Neuronal stem cell (in vitro differentiated cells): ENCODE measurements around the gene PKD1L1.

Experiments used
- DNase-seq: peaks from one replicate; pipeline ENCODE4 v3.0.0-alpha.2; 2013; ENCODE audit warnings: low spot score
- H2AFZ ChIP-seq: one replicate; pipeline ENCODE4 v1.6.1; 2013; ENCODE audit warnings: mild to moderate bottlenecking, low read length, inconsistent platforms
- H2AK5ac ChIP-seq: 2 replicates; pipeline ENCODE4 v1.6.1; 2013; ENCODE audit warnings: low read depth, mild to moderate bottlenecking, inconsistent platforms, low read length, moderate library complexity, mixed read lengths
- H2BK120ac ChIP-seq: 2 replicates; pipeline ENCODE4 v1.6.1; 2013; ENCODE audit warnings: low read depth, mild to moderate bottlenecking, inconsistent platforms, low read length, moderate library complexity, mixed read lengths
- H2BK12ac ChIP-seq: one replicate; pipeline ENCODE4 v1.6.1; 2013; ENCODE audit warnings: low read length, inconsistent platforms
- H2BK15ac ChIP-seq: 2 replicates; pipeline ENCODE4 v1.6.1; 2013; ENCODE audit warnings: mild to moderate bottlenecking, low read length, inconsistent platforms, mixed read lengths
- H2BK5ac ChIP-seq: one replicate; pipeline ENCODE4 v1.6.1; 2013; ENCODE audit warnings: inconsistent platforms, mild to moderate bottlenecking, low read length, moderate library complexity
- H3K14ac ChIP-seq: one replicate; pipeline ENCODE4 v1.6.1; 2013; ENCODE audit warnings: low read length, inconsistent platforms
- H3K18ac ChIP-seq: 2 replicates; pipeline ENCODE4 v1.6.1; 2013; ENCODE audit warnings: low read length, inconsistent platforms
- H3K23ac ChIP-seq: 2 replicates; pipeline ENCODE4 v1.6.1; 2013; ENCODE audit warnings: low read depth, mild to moderate bottlenecking, mixed read lengths, low read length, inconsistent platforms; ENCODE audit not compliant: poor library complexity
- H3K27ac ChIP-seq: replicated peaks from 3 replicates; pipeline ENCODE4 v1.5.1; 2013; ENCODE audit warnings: low read length, inconsistent platforms
- H3K27me3 ChIP-seq, 3 experiments: 2 replicates each; pipeline ENCODE4 v1.6.1; 2013; ENCODE audit warnings: low read length in 3 of 3, mild to moderate bottlenecking in 2 of 3, inconsistent platforms in 1 of 3, low read depth in 1 of 3, mixed read lengths in 1 of 3, moderate library complexity in 1 of 3; ENCODE audit not compliant: control insufficient read depth in 3 of 3, insufficient read depth in 3 of 3
- H3K36me3 ChIP-seq, 2 donors: replicated peaks in 1 of 2; 2 replicates each; pipeline ENCODE4 v1.6.1; 2013; ENCODE audit warnings: low read length in 2 of 2; ENCODE audit not compliant: control insufficient read depth in 2 of 2, insufficient read depth in 2 of 2
- H3K4ac ChIP-seq: 2 replicates; pipeline ENCODE4 v1.6.1; 2013; ENCODE audit warnings: inconsistent platforms, mild to moderate bottlenecking, low read length, moderate library complexity
- H3K4me1 ChIP-seq, 2 donors: 1 replicate in 1 of 2; 2 replicates in 1 of 2; pipeline ENCODE4 v1.6.1; 2013; ENCODE audit warnings: low read length in 2 of 2, low read depth in 1 of 2; ENCODE audit not compliant: control insufficient read depth in 2 of 2, insufficient read depth in 1 of 2
- H3K4me2 ChIP-seq: one replicate; pipeline ENCODE4 v1.6.1; 2013; ENCODE audit warnings: mild to moderate bottlenecking, low read length, inconsistent platforms; ENCODE audit not compliant: insufficient read depth, poor library complexity, severe bottlenecking
- H3K4me3 ChIP-seq, 2 donors: 2 replicates each; pipeline ENCODE4 v1.5.1; 2013; ENCODE audit warnings: low read length in 2 of 2, mild to moderate bottlenecking in 2 of 2, inconsistent platforms in 1 of 2, moderate library complexity in 1 of 2
- H3K79me1 ChIP-seq: one replicate; pipeline ENCODE4 v1.6.1; 2013; ENCODE audit warnings: low read depth, mild to moderate bottlenecking, inconsistent platforms, low read length, moderate library complexity
- H3K9ac ChIP-seq: one replicate; pipeline ENCODE4 v1.6.1; 2013; ENCODE audit warnings: mild to moderate bottlenecking, low read depth, low read length, inconsistent platforms; ENCODE audit not compliant: poor library complexity
- H3K9me3 ChIP-seq, 2 donors: replicated peaks in 1 of 2; 2 replicates each; pipeline versions ENCODE3 to v1.6.1; 2013; ENCODE audit warnings: low read length in 2 of 2, mild to moderate bottlenecking in 2 of 2, inconsistent platforms in 1 of 2, low read depth in 1 of 2, mixed read lengths in 1 of 2, moderate library complexity in 1 of 2; ENCODE audit not compliant: control insufficient read depth in 2 of 2, insufficient read depth in 1 of 2
- H4K8ac ChIP-seq: one replicate; pipeline ENCODE4 v1.6.1; 2013; ENCODE audit warnings: low read depth, mild to moderate bottlenecking, inconsistent platforms, low read length, moderate library complexity
- H4K91ac ChIP-seq: one replicate; pipeline ENCODE4 v1.6.1; 2013; ENCODE audit warnings: low read length, low read depth, mild to moderate bottlenecking, inconsistent platforms; ENCODE audit not compliant: poor library complexity
- WGBS, 2 donors: extraction: QIAGEN DNeasy Blood & Tissue Kit; methylation state at CpG; one replicate each; pipeline ENCODE4 v1.1.7; 2013; ENCODE audit warnings: missing lambda C conversion rate in 2 of 2, mixed read lengths in 1 of 2; ENCODE audit not compliant: insufficient read length in 2 of 2, insufficient replicate concordance in 1 of 2; ENCODE audit errors: extremely low coverage in 2 of 2; 5-methylcytosine and 5-hydroxymethylcytosine counted together

PKD1L1 gene

DNA sequence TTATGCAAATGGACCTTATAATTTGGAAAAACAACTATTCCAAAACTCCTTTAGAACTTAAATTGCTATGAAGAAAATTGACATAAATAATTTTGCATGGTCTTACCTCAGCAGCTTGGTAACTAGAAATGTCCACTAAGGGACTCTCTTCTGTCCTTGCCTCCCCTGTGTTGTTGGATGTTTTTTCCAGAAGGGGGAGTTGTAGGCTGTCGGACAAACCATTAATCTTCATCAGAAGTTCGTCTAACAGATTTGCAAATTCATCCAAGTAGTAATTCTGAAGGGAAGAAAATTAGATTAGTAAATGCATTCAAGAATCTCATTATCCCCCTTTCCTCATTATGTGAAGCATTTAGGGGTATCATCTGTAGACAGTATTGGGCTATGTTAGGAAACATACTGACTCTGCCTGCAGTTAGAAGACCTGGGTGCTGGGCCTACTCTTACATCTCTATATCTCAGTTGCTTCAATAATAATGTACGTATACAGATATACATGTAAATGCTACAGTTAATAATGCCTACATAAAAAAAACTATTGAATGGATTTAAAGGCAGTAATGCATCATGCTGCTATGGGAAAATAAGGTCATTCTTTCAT is 155.6 kb downstream of the PKD1L1 start:
- Histone ChIP-seq H3K14ac (no peak overlapping the region), H3K4me1 (no peaks in the 10 kb centered on the region), H3K23ac (no peak overlapping the region), H3K27ac (no peak overlapping the region), H3K36me3 (no peaks in the 10 kb centered on the region), H3K27me3 (no peaks in the 10 kb centered on the region), H3K9me3 (no peaks in the 10 kb centered on the region), H2BK120ac (no peak overlapping the region), H2AFZ (no peak overlapping the region), H2BK15ac (no peak overlapping the region), H3K4me3 (no peak overlapping the region), H2BK12ac (no peak overlapping the region), H2BK5ac (no peak overlapping the region), H3K4ac (no peak overlapping the region), H2AK5ac (no peak overlapping the region), H3K4me2 (no peak overlapping the region), H3K79me1 (no peaks in the 10 kb centered on the region), H3K18ac (no peak overlapping the region), H4K91ac (no peak overlapping the region), H4K8ac (no peak overlapping the region), H3K9ac (no peak overlapping the region)
- no CpG with 5 or more reads among the region's 3 CpGs for WGBS, 2 donors
- DNase-seq: no peak

DNA sequence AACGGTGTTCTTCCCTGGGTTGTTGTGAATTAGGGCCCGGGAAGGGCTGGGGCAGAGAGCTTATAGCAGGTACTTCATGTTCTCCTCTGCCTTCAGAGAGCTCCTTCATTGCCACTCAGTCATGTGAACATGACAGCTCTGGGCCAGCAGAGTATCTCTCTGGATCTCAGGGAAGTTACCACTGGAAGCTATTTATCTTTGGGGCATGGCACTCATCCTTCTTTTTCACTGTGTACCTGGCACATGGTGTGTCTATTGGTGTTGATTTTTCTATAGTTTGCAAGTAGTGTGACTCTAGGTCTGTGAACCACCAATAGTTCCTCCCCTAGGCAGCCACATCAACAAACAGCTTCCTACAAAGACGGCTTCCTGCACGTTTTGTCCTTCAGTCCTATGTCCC is 156.6 kb downstream of the PKD1L1 start:
- Histone ChIP-seq H2BK15ac (no peak overlapping the region), H2BK120ac (no peak overlapping the region), H2BK12ac (no peak overlapping the region), H3K36me3 (no peaks in the 10 kb centered on the region), H4K8ac (no peak overlapping the region), H3K4me3 (no peak overlapping the region), H3K4me2 (no peak overlapping the region), H3K4me1 (peaks cover under 1 to 4% of the 10 kb centered on the region in 2 donors), H3K23ac (no peak overlapping the region), H3K18ac (no peak overlapping the region), H3K14ac (no peak overlapping the region), H3K79me1 (no peaks in the 10 kb centered on the region), H4K91ac (no peak overlapping the region), H3K4ac (no peak overlapping the region), H2AFZ (peak overlapping the region; percentile 1), H3K9me3 (no peaks in the 10 kb centered on the region), H3K27me3 (no peaks in the 10 kb centered on the region), H2AK5ac (no peak overlapping the region), H2BK5ac (no peak overlapping the region), H3K9ac (no peak overlapping the region), H3K27ac (no peak overlapping the region)
- no peak for DNase-seq
- no CpG with 5 or more reads among the region's 4 CpGs for WGBS, 2 donors

DNA sequence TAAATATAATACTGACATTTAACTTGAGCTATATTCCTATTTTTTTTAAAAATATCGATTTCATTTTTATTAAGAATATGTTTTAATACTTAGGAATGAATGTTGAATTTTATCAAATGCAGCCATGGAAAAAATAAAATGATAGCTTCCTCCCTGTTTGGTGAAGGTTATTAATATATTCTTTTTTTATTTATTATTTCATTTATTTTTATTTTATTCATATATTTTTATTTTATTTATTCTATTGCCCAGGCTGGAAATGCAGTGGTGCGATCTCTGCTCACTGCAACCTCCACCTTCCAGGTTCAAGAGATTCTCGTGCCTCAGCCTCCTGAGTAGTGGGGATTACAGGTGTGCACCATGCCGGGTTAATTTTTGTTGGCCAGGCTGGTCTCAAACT is 160.2 kb downstream of the PKD1L1 start:
- no peak overlapping the region for H2BK120ac ChIP-seq
- H3K9ac ChIP-seq: no peak overlapping the region
- no peak overlapping the region for H3K4me3 ChIP-seq
- no peak for DNase-seq
- no peak overlapping the region for H3K4me2 ChIP-seq
- H3K79me1 ChIP-seq: no peaks in the 10 kb centered on the region
- no peak overlapping the region for H3K23ac ChIP-seq
- no peak overlapping the region for H2BK5ac ChIP-seq
- H2BK12ac ChIP-seq: no peak overlapping the region
- H3K36me3 ChIP-seq: no peaks in the 10 kb centered on the region
- H3K27ac ChIP-seq: no peak overlapping the region
- no peaks in the 10 kb centered on the region for H3K27me3 ChIP-seq
- no peak overlapping the region for H2BK15ac ChIP-seq
- no peaks in the 10 kb centered on the region for H3K9me3 ChIP-seq
- H2AFZ ChIP-seq: no peak overlapping the region
- peaks cover 8 to 13% of the 10 kb centered on the region in 2 donors for H3K4me1 ChIP-seq
- WGBS, 2 donors: no CpG with 5 or more reads among the region's 4 CpGs
- no peak overlapping the region for H4K8ac ChIP-seq
- H2AK5ac ChIP-seq: no peak overlapping the region
- no peak overlapping the region for H3K14ac ChIP-seq
- H3K4ac ChIP-seq: no peak overlapping the region
- H3K18ac ChIP-seq: no peak overlapping the region
- no peak overlapping the region for H4K91ac ChIP-seq

DNA sequence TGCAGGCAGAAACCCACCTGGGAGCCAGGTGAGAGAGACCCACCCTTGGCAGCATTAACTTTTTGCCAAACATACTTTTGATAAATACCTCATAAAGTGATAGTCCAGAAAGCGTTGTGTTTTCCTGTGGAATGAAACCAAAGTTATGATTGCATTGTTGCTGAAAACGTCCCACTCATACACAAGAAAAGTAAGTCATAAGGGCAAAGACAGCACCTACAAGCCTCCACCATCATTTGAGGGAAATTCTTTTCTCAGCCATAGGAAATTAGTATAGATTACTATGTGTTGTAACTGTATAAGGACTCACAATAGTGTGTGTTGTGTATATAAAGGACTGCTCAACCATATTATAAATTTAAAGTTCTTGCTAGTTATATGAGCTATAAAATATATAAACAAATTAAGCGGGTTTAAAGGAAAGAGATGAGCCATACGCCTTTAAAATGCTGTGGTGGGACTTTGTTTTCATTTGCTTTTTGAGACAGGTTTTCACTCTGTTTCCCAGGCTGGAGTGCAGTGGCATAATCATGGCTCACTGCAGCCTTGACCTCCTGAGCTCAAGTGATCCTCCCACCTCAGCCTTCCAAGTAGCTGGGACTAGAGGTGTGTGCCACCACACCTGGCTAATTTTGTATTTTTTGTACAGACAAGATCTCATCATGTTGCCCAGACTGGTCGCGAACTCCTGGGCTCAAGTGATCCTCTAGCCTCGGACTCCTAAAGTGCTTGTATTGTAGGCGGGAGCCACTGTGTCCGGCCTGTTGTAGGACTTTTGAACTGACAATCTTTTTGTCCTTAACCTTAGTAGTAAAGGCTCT is 160.8 kb downstream of the PKD1L1 start:
- peaks cover 8 to 13% of the 10 kb centered on the region in 2 donors for H3K4me1 ChIP-seq

More for the DNA sequence above, 160.8 kb downstream of the PKD1L1 start:
- no peak for DNase-seq
- Histone ChIP-seq H3K4me3 (no peak overlapping the region), H2BK15ac (no peak overlapping the region), H2BK12ac (no peak overlapping the region), H4K8ac (no peak overlapping the region), H2AK5ac (no peak overlapping the region), H3K27ac (peak overlapping the region; percentile 19), H4K91ac (no peak overlapping the region), H3K4me2 (no peak overlapping the region), H3K9ac (no peak overlapping the region), H2BK5ac (no peak overlapping the region), H3K4ac (no peak overlapping the region), H3K23ac (no peak overlapping the region), H3K79me1 (no peaks in the 10 kb centered on the region), H3K27me3 (no peaks in the 10 kb centered on the region), H3K36me3 (no peaks in the 10 kb centered on the region), H3K18ac (no peak overlapping the region), H3K9me3 (no peaks in the 10 kb centered on the region), H2BK120ac (no peak overlapping the region), H3K14ac (no peak overlapping the region), H2AFZ (peak overlapping the region; percentile 89)
- no CpG with 5 or more reads among the region's 9 CpGs for WGBS, 2 donors
